Natural killer cell (primary cell): ENCODE measurements around the gene PRR5. TPM values are rescaled to one million over a fixed set of nuclear protein-coding genes. Genes with fewer than 3 reads are reported as not detected.
"Not testable (repeated sequence)": the region's sequence is repeated elsewhere in the genome, so short reads cannot be mapped to it uniquely, and the experiment has no call there.

ENCODE experiments used
- ATAC-seq, 3 donors: fragments of 150-1000 bp in 2 of 3; fragments of 200-7000 bp in 1 of 3; cut with Tn5 transposase; 1 replicate in 1 of 3; 2 replicates in 2 of 3; pipeline ENCODE4 v1.10.0; 2021; ENCODE audit warnings: mild to moderate bottlenecking in 2 of 3, moderate library complexity in 2 of 3
- DNase-seq, 2 donors: peaks; one replicate each; pipeline versions ENCODE4 v3.0.0 to v3.0.0-alpha.2; 2013 to 2021; ENCODE audit warnings: mixed read lengths in 1 of 2
- H3K27ac ChIP-seq: one replicate; pipeline ENCODE4 v1.5.1; 2013; ENCODE audit warnings: mild to moderate bottlenecking, low read length
- H3K27me3 ChIP-seq: one replicate; pipeline ENCODE4 v1.6.1; 2013; ENCODE audit warnings: low read length; ENCODE audit not compliant: control insufficient read depth, insufficient read depth
- H3K36me3 ChIP-seq: one replicate; pipeline ENCODE4 v1.6.1; 2013; ENCODE audit warnings: low read length; ENCODE audit not compliant: control insufficient read depth, insufficient read depth
- H3K4me1 ChIP-seq: one replicate; pipeline ENCODE4 v1.6.1; 2013; ENCODE audit warnings: low read length; ENCODE audit not compliant: control insufficient read depth, insufficient read depth
- H3K4me3 ChIP-seq: one replicate; pipeline ENCODE4 v1.5.1; 2013; ENCODE audit warnings: low read length
- H3K9me3 ChIP-seq: one replicate; pipeline ENCODE4 v1.6.1; 2013; ENCODE audit warnings: low read length; ENCODE audit not compliant: control insufficient read depth, insufficient read depth
- H3K27ac Mint-ChIP-seq, 2 donors: one replicate each; pipeline ENCODE4 v1.8.0; 2022; ENCODE audit warnings: mild to moderate bottlenecking in 2 of 2, mixed read lengths in 2 of 2, moderate library complexity in 1 of 2
- H3K27me3 Mint-ChIP-seq, 2 donors: one replicate each; pipeline ENCODE4 v1.8.0; 2022; ENCODE audit warnings: low read depth in 2 of 2, mixed read lengths in 2 of 2
- H3K36me3 Mint-ChIP-seq: one replicate; pipeline ENCODE4 v1.8.0; 2022; ENCODE audit warnings: mixed read lengths
- H3K4me1 Mint-ChIP-seq, 2 donors: one replicate each; pipeline ENCODE4 v1.8.0; 2022; ENCODE audit warnings: mixed read lengths in 2 of 2
- H3K4me3 Mint-ChIP-seq: one replicate; pipeline ENCODE4 v1.8.0; 2022; ENCODE audit warnings: mild to moderate bottlenecking, moderate library complexity, mixed read lengths
- H3K9me3 Mint-ChIP-seq, 2 donors: one replicate each; pipeline ENCODE4 v1.8.0; 2022; ENCODE audit warnings: mixed read lengths in 2 of 2
- WGBS: methylation state at CpG from one replicate; pipeline ENCODE4 v1.1.7; 2013; ENCODE audit warnings: missing lambda C conversion rate; ENCODE audit not compliant: insufficient coverage; 5-methylcytosine and 5-hydroxymethylcytosine counted together
- intact Hi-C: fragments of 100-400 bp; cut with micrococcal nuclease; formaldehyde crosslinking; loops from one replicate; pipeline ENCODE4 v1.14.2; 2022
- total RNA-seq, 4 donors: library from RNA; stranded (reverse); fragments of 120-200 nt in 1 of 4; gene quantifications; one replicate each; pipeline versions ENCODE4 v1.2.3 to v1.2.4, GENCODE V29; 2013 to 2022
- TF ChIP-seq, protein P1 (sequence below): fragments of 200-600 bp; IDR thresholded peaks from one replicate; pipeline ENCODE4 v1.8.0; 2022; ENCODE audit warnings: antibody characterized with exemption

Gene PRR5
- total RNA-seq, 3 donors from 2014 or later (not counting 1 experiment from before 2014, with no cell fraction given), result 92.6 to 133 (median 93.4) TPM

- H3K27ac ChIP-seq, result no peak overlapping the region
- ATAC-seq (no peak), DNase-seq (no peak)
- Mint-ChIP-seq H3K27ac (no peak overlapping the region), H3K4me3 (no peak overlapping the region), H3K36me3 (no peaks in the 10 kb centered on the region), H3K27me3 (no peaks in the 10 kb centered on the region), H3K4me1 (no peaks in the 10 kb centered on the region), H3K9me3 (no peaks in the 10 kb centered on the region)
- peaks cover 4% of the 10 kb centered on the region for H3K27me3 ChIP-seq
- H3K36me3 ChIP-seq, result no peaks in the 10 kb centered on the region
- intact Hi-C loops, result no loop called here
- no peaks in the 10 kb centered on the region for H3K9me3 ChIP-seq
- 62% methylated on average over 8 of the region's 13 CpGs for WGBS
- TF ChIP-seq, protein P1, sequence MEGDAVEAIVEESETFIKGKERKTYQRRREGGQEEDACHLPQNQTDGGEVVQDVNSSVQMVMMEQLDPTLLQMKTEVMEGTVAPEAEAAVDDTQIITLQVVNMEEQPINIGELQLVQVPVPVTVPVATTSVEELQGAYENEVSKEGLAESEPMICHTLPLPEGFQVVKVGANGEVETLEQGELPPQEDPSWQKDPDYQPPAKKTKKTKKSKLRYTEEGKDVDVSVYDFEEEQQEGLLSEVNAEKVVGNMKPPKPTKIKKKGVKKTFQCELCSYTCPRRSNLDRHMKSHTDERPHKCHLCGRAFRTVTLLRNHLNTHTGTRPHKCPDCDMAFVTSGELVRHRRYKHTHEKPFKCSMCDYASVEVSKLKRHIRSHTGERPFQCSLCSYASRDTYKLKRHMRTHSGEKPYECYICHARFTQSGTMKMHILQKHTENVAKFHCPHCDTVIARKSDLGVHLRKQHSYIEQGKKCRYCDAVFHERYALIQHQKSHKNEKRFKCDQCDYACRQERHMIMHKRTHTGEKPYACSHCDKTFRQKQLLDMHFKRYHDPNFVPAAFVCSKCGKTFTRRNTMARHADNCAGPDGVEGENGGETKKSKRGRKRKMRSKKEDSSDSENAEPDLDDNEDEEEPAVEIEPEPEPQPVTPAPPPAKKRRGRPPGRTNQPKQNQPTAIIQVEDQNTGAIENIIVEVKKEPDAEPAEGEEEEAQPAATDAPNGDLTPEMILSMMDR, result no peak
- no peaks in the 10 kb centered on the region for H3K4me1 ChIP-seq
- no peak overlapping the region for H3K4me3 ChIP-seq
Observed at GRCh38 chr22:44745853-44746789, 44.1 kb downstream of the PRR5 start.

DNA sequence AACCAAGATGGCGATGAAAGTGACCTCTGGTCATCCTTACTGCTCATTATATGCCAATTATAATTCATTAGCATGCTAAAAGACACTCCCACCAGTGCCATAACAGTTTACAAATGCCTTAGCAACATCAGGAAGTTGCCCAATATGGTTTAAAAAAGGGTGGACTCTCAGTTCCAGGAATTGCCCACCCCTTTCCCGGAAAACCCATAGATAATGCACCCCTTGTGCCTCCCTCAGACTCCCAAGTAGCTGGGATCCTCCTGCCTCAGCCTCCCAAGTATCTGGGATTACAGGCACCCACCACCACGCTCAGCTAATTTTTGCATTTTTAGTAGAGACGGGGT lies 45.8 kb downstream of the PRR5 start:
- H3K4me1 Mint-ChIP-seq, DNase-seq, H3K4me3 ChIP-seq, H3K27ac Mint-ChIP-seq, H3K27me3 ChIP-seq, H3K4me3 Mint-ChIP-seq, H3K36me3 Mint-ChIP-seq, ATAC-seq, H3K36me3 ChIP-seq, intact Hi-C loops, H3K27ac ChIP-seq, H3K9me3 ChIP-seq, H3K27me3 Mint-ChIP-seq, H3K9me3 Mint-ChIP-seq, H3K4me1 ChIP-seq: not testable (repeated sequence)
- WGBS, result 88% methylated on average over 4 of the region's 4 CpGs

GRCh38 chr22:44748524-44748923 lies 46.5 kb downstream of the PRR5 start:
- no peak overlapping the region for H3K4me3 Mint-ChIP-seq

DNA sequence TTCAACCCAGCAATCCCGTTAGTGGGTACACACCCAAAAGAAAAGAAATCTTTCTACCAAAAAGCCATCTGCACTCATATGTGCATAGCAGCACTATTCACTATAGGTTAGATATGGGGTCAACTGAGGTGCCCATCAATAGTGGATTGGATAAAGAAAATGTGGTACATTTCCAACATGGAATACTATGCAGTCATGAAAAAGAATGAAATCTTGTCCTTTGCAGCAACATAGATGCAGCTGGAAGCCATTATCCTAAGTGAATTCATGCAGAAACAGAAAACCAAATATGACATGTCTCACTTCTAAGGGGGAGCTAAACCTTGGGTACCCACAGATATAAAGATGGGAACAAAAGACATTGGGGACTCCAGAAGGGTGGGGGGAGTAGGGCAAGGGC lies 48.5 kb downstream of the PRR5 start:
- WGBS, result no CpG with 5 or more reads among the region's 1 CpG
- Mint-ChIP-seq H3K4me1 (peaks cover 0 to 4% of the 10 kb centered on the region in 2 donors), H3K36me3 (no peaks in the 10 kb centered on the region), H3K27me3 (peaks cover 0 to 13% of the 10 kb centered on the region in 2 donors), H3K27ac (no peak overlapping the region), H3K4me3 (no peak overlapping the region), H3K9me3 (no peaks in the 10 kb centered on the region)
- Histone ChIP-seq H3K9me3 (no peaks in the 10 kb centered on the region), H3K4me1 (peaks cover 11% of the 10 kb centered on the region), H3K36me3 (no peaks in the 10 kb centered on the region), H3K27ac (no peak overlapping the region), H3K4me3 (no peak overlapping the region), H3K27me3 (peaks cover 17% of the 10 kb centered on the region)
- intact Hi-C loops, result no loop called here
- DNase-seq (no peak), ATAC-seq (no peak)
- TF ChIP-seq, protein P1, result no peak

More at GRCh38 chr22:44748524-44748923, 46.5 kb downstream of the PRR5 start:
- Mint-ChIP-seq H3K4me1 (peaks cover 0 to 4% of the 10 kb centered on the region in 2 donors), H3K27ac (no peak overlapping the region), H3K36me3 (no peaks in the 10 kb centered on the region), H3K9me3 (no peaks in the 10 kb centered on the region), H3K27me3 (peaks cover 0 to 9% of the 10 kb centered on the region in 2 donors)
- Histone ChIP-seq H3K4me3 (no peak overlapping the region), H3K4me1 (peaks cover 11% of the 10 kb centered on the region), H3K27ac (no peak overlapping the region), H3K36me3 (no peaks in the 10 kb centered on the region), H3K9me3 (no peaks in the 10 kb centered on the region), H3K27me3 (peaks cover 11% of the 10 kb centered on the region)
- intact Hi-C loops, result no loop called here
- 88% methylated on average over 6 of the region's 7 CpGs for WGBS
- ATAC-seq (no peak), DNase-seq (no peak)
- TF ChIP-seq, protein P1, result no peak
